IMR-90 (cell line): ENCODE data around the gene POLR2I. TPM values are rescaled to one million over a fixed set of nuclear protein-coding genes. Genes with fewer than 3 reads are reported as not detected.

Experiments
- ATAC-seq: fragments of 200-7000 bp; cut with Tn5 transposase; 2 replicates; pipeline ENCODE4 v1.9.1; 2020; ENCODE audit warnings: low read depth, mild to moderate bottlenecking, moderate library complexity
- BruUV-seq: library from RNA; stranded (reverse); fragments of 400-500 nt; replicated peaks from 2 replicates; lab custom pipeline; 2021; lab: Mats Ljungman, UMichigan
- CTCF ChIA-PET: fragments of 300-600 bp; formaldehyde crosslinking; extraction: SDS; loops from one replicate; lab custom pipeline; 2021; ENCODE audit warnings: antibody characterized with exemption; lab: Yijun Ruan, JAX
- POLR2A ChIA-PET: fragments of 300-600 bp; sonication (Branson Sonifier 250); formaldehyde crosslinking; loops from one replicate; lab custom pipeline; 2022; ENCODE audit warnings: antibody characterized with exemption; ENCODE audit not compliant: unreplicated experiment; lab: Charles Lee
- DNase-seq: peaks from one replicate; pipeline ENCODE4 v3.0.0; 2013
- H2AFZ ChIP-seq: replicated peaks from 2 replicates; pipeline ENCODE3; 2013; ENCODE audit warnings: low read length, mild to moderate bottlenecking; ENCODE audit not compliant: poor library complexity
- H2AK5ac ChIP-seq: 2 replicates; pipeline ENCODE4 v1.6.1; 2013; ENCODE audit warnings: low read depth, low read length, inconsistent platforms
- H2AK9ac ChIP-seq: replicated peaks from 2 replicates; pipeline ENCODE3; 2013; ENCODE audit warnings: mild to moderate bottlenecking, low read depth, low read length, moderate library complexity; ENCODE audit not compliant: poor library complexity
- H2BK120ac ChIP-seq: 2 replicates; pipeline ENCODE4 v1.6.1; 2013; ENCODE audit warnings: low read depth, low read length, inconsistent platforms
- H2BK15ac ChIP-seq: 3 replicates; pipeline ENCODE4 v1.6.1; 2013; ENCODE audit warnings: low read depth, low read length, inconsistent platforms
- H2BK20ac ChIP-seq: 2 replicates; pipeline ENCODE4 v1.6.1; 2013; ENCODE audit warnings: low read depth, mild to moderate bottlenecking, inconsistent platforms, low read length, moderate library complexity
- H2BK5ac ChIP-seq: 2 replicates; pipeline ENCODE4 v1.6.1; 2013; ENCODE audit warnings: mild to moderate bottlenecking, low read depth, low read length, inconsistent platforms; ENCODE audit not compliant: poor library complexity, severe bottlenecking
- H3K14ac ChIP-seq: replicated peaks from 2 replicates; pipeline ENCODE4 v1.6.1; 2013; ENCODE audit warnings: low read depth, low read length, inconsistent platforms
- H3K18ac ChIP-seq: 2 replicates; pipeline ENCODE4 v1.6.1; 2013; ENCODE audit warnings: low read depth, low read length, control low read depth
- H3K23ac ChIP-seq: 2 replicates; pipeline ENCODE4 v1.6.1; 2013; ENCODE audit warnings: low read depth, low read length, inconsistent platforms
- H3K27ac ChIP-seq: 2 replicates; pipeline ENCODE4 v1.5.1; 2013; ENCODE audit warnings: mild to moderate bottlenecking, control low read depth, low read length; ENCODE audit not compliant: insufficient read depth
- H3K27me3 ChIP-seq: 2 replicates; pipeline ENCODE4 v1.6.1; 2013; ENCODE audit warnings: low read length; ENCODE audit not compliant: control insufficient read depth, insufficient read depth
- H3K36me3 ChIP-seq: 2 replicates; pipeline ENCODE4 v1.6.1; 2013; ENCODE audit warnings: low read length, mixed read lengths; ENCODE audit not compliant: control insufficient read depth, insufficient read depth
- H3K4ac ChIP-seq: 2 replicates; pipeline ENCODE4 v1.6.1; 2013; ENCODE audit warnings: low read depth, low read length, inconsistent platforms
- H3K4me1 ChIP-seq: 2 replicates; pipeline ENCODE4 v1.6.1; 2013; ENCODE audit warnings: low read length, mixed read lengths; ENCODE audit not compliant: control insufficient read depth, insufficient read depth
- H3K4me2 ChIP-seq: 2 replicates; pipeline ENCODE4 v1.6.1; 2013; ENCODE audit warnings: low read depth, mild to moderate bottlenecking, control low read depth, low read length, moderate library complexity
- H3K4me3 ChIP-seq: 2 replicates; pipeline ENCODE4 v1.5.1; 2013; ENCODE audit warnings: low read depth, mild to moderate bottlenecking, control low read depth, low read length, moderate library complexity; ENCODE audit not compliant: insufficient read depth
- H3K56ac ChIP-seq: 2 replicates; pipeline ENCODE4 v1.6.1; 2013; ENCODE audit warnings: low read length, inconsistent platforms; ENCODE audit not compliant: insufficient read depth; ENCODE audit errors: extremely low read depth
- H3K79me1 ChIP-seq, 2 experiments: 2 replicates each; pipeline ENCODE4 v1.6.1; 2013; ENCODE audit warnings: low read length in 2 of 2, inconsistent platforms in 1 of 2, low read depth in 1 of 2
- H3K9ac ChIP-seq: 2 replicates; pipeline ENCODE4 v1.6.1; 2013; ENCODE audit warnings: low read depth, low read length, control low read depth
- H3K9me1 ChIP-seq: 2 replicates; pipeline ENCODE4 v1.6.1; 2013; ENCODE audit warnings: low read length, inconsistent platforms; ENCODE audit not compliant: insufficient read depth
- H3K9me3 ChIP-seq: 2 replicates; pipeline ENCODE4 v1.6.1; 2013; ENCODE audit warnings: low read length; ENCODE audit not compliant: control insufficient read depth, insufficient read depth
- H4K20me1 ChIP-seq: 2 replicates; pipeline ENCODE4 v1.6.1; 2013; ENCODE audit warnings: low read length, inconsistent platforms; ENCODE audit not compliant: insufficient read depth
- H4K5ac ChIP-seq: 2 replicates; pipeline ENCODE4 v1.6.1; 2013; ENCODE audit warnings: mild to moderate bottlenecking, low read depth, low read length, control low read depth
- H4K8ac ChIP-seq, 2 experiments: 2 replicates each; pipeline ENCODE4 v1.6.1; 2013; ENCODE audit warnings: low read depth in 2 of 2, low read length in 2 of 2, control low read depth in 1 of 2, inconsistent platforms in 1 of 2
- H4K91ac ChIP-seq: 2 replicates; pipeline ENCODE4 v1.6.1; 2013; ENCODE audit warnings: low read depth, low read length, inconsistent platforms; ENCODE audit not compliant: insufficient read depth
- CHD1 ChIP-seq: IDR thresholded peaks from 2 replicates; pipeline ENCODE4 v1.6.1; 2012; ENCODE audit warnings: low read depth, low read length, improper control_type of control experiment
- MAZ ChIP-seq: IDR thresholded peaks from 2 replicates; pipeline ENCODE4 v1.6.1; 2012; ENCODE audit warnings: low read depth, mild to moderate bottlenecking, low read length, improper control_type of control experiment, moderate library complexity, borderline replicate concordance
- RAD21 ChIP-seq: IDR thresholded peaks from 2 replicates; pipeline ENCODE4 v1.6.1; 2012; ENCODE audit warnings: low read length, improper control_type of control experiment
- RCOR1 ChIP-seq: IDR thresholded peaks from 2 replicates; pipeline ENCODE4 v1.6.1; 2012; ENCODE audit warnings: mild to moderate bottlenecking, low read length, improper control_type of control experiment; ENCODE audit not compliant: insufficient replicate concordance
- RFX5 ChIP-seq: IDR thresholded peaks from 2 replicates; pipeline ENCODE4 v1.8.0; 2012; ENCODE audit warnings: low read depth, mild to moderate bottlenecking, low read length, moderate library complexity
- SMC3 ChIP-seq: fragments of 150-350 bp; IDR thresholded peaks from 2 replicates; pipeline ENCODE4 v1.6.1; 2016; ENCODE audit warnings: low read depth, mild to moderate bottlenecking, antibody characterized with exemption, low read length, moderate library complexity
- WGBS, 2 experiments: methylation state at CpG; one replicate each; pipeline versions ENCODE4 v1.1.5 to v1.1.7; 2013; ENCODE audit warnings: missing lambda C conversion rate in 2 of 2; ENCODE audit not compliant: insufficient read length in 1 of 2; ENCODE audit errors: extremely low coverage in 2 of 2; 5-methylcytosine and 5-hydroxymethylcytosine counted together
- dilution Hi-C: fragments of 300-500 bp; cut with HindIII; formaldehyde crosslinking; loops from one replicate; pipeline ENCODE4 v1.14.3; 2018; ENCODE audit warnings: low sequenced_read_pairs; ENCODE audit not compliant: unreplicated experiment
- in situ Hi-C: fragments of 300-500 bp; cut with MboI; formaldehyde crosslinking; loops from 3 replicates; pipeline ENCODE4 v1.14.3; 2019; ENCODE audit warnings: low sequenced_read_pairs, inconsistent platforms, mixed read lengths
- intact Hi-C: fragments of 100-400 bp; cut with micrococcal nuclease; formaldehyde crosslinking; loops from 2 replicates; pipeline ENCODE4 v1.10.0; 2022
- polyA plus RNA-seq, 3 experiments: library from polyadenylated mRNA; depleted of rRNA; stranded (reverse); fragments of >200 nt; gene quantifications; 2 replicates each; pipeline ENCODE4 v1.2.3, GENCODE V29; 2012; ENCODE audit warnings: low replicate concordance in 1 of 3
- total RNA-seq: library from RNA; depleted of rRNA; stranded (reverse); fragments of >200 nt; gene quantifications from 2 replicates; pipeline ENCODE4 v1.2.3, GENCODE V29; 2012

Gene POLR2I
- total and polyA plus RNA-seq, 2 of the 4 experiments (the other 2 are of a cell fraction): 35.8 to 59.7 TPM

DNA sequence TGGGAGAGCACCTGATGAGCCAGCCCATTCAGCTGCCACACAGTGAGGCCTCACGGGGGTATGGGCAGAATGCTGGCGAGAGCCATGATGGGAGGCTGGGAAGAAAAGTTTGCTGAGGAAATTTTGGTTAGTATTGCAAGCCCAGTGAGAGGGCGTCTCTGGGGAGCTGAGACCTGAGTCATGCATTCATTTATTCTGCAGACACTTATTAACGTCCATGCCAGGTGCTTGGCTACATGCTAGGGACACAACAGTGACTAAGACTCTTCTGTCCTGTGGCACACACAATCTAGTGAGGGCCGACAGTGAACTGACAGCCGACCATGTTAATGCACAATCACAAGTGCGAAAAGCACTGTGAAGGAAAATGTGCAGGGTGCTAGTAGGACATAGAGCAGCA lies 32.8 kb downstream of the POLR2I start:
- Histone ChIP-seq H2BK5ac (no peak overlapping the region), H3K56ac (no peak overlapping the region), H3K18ac (no peak overlapping the region), H3K14ac (no peak overlapping the region), H4K91ac (no peak overlapping the region), H2AK9ac (no peak overlapping the region), H3K79me1 (peaks cover 0 to 7% of the 10 kb centered on the region in 2 experiments; a peak in 2 of 4 replicates), H3K9me3 (no peaks in the 10 kb centered on the region), H3K4me1 (no peaks in the 10 kb centered on the region), H2BK15ac (no peak overlapping the region), H4K8ac (no peak overlapping the region), H3K9me1 (no peaks in the 10 kb centered on the region; the same call in 1 of the 2 replicates), H3K27me3 (no peaks in the 10 kb centered on the region), H3K4ac (no peak overlapping the region), H2BK20ac (no peak overlapping the region), H3K23ac (no peak overlapping the region), H3K27ac (no peak overlapping the region), H4K5ac (no peak overlapping the region), H3K9ac (no peak overlapping the region), H2AFZ (no peak overlapping the region), H2AK5ac (no peak overlapping the region), H3K4me3 (no peak overlapping the region), H3K36me3 (peaks cover 14% of the 10 kb centered on the region), H4K20me1 (no peaks in the 10 kb centered on the region), H2BK120ac (no peak overlapping the region), H3K4me2 (no peak overlapping the region)
- ChIA-PET CTCF (interaction anchor here (1.1 kb wide), 1 partner anchor 18 kb away, joined by 3 read pairs; no protein-coding TSS in a partner anchor), POLR2A (no interaction called here)
- TF ChIP-seq RCOR1 (no peak), CHD1 (no peak), RFX5 (no peak), MAZ (no peak), SMC3 (no peak), RAD21 (no peak)
- no TSS peak for BruUV-seq
- dilution Hi-C loops (no loop called here), in situ Hi-C loops (no loop called here), intact Hi-C loops (no loop called here)
- DNase-seq (no peak), ATAC-seq (no peak)
- 98% methylated on average over 4 of the region's 7 CpGs; no CpG with 5 or more reads in 1 of the 2 experiments for WGBS, 2 experiments
